ENCODE measurements around the gene THADA.

GRCh38 chr2:43376523-43377198 is 219.2 kb downstream of the THADA start:
- TF ChIP-seq CTCF (IDR thresholded peaks at IDR 0.05; ENCODE audit: borderline replicate concordance, extremely low read depth, low read length, poor library complexity, severe bottlenecking) (no peak), EZH2 (IDR thresholded peaks at IDR 0.05; ENCODE audit: borderline replicate concordance, low read depth, low read length, severe bottlenecking) (no peak)
